GM23338 (cell line): ENCODE results near the gene ERVH48-1. TPM values are rescaled to one million over a fixed set of nuclear protein-coding genes. Genes with fewer than 3 reads are reported as not detected.

Source experiments
- ATAC-seq: fragments of 200-7000 bp; cut with Tn5 transposase; 3 replicates; pipeline ENCODE4 v1.9.1; 2020
- DNase-seq: peaks from one replicate; pipeline ENCODE4 v3.0.0-alpha.2; 2015; ENCODE audit warnings: low spot score
- H2AFZ ChIP-seq: fragments of 200-600 bp; sonication (generic); 2 replicates; pipeline ENCODE4 v1.8.0; 2016; ENCODE audit warnings: antibody characterized with exemption, mild to moderate bottlenecking, moderate library complexity
- H3F3A ChIP-seq: fragments of 200-600 bp; sonication (generic); replicated peaks from 2 replicates; pipeline ENCODE4 v1.8.0; 2017; ENCODE audit warnings: antibody characterized with exemption, mixed run types, low read depth
- H3K27ac ChIP-seq: fragments of 200-600 bp; sonication (generic); 2 replicates; pipeline ENCODE4 v1.6.1; 2016; ENCODE audit warnings: low read depth
- H3K27me3 ChIP-seq: fragments of 200-600 bp; sonication (generic); 2 replicates; pipeline ENCODE4 v1.8.0; 2016; ENCODE audit warnings: mild to moderate bottlenecking, mixed run types, moderate library complexity; ENCODE audit not compliant: insufficient read depth
- H3K36me3 ChIP-seq: fragments of 200-600 bp; sonication (generic); 2 replicates; pipeline ENCODE4 v1.8.0; 2016; ENCODE audit warnings: mild to moderate bottlenecking; ENCODE audit not compliant: insufficient read depth
- H3K4me1 ChIP-seq: fragments of 200-600 bp; sonication (generic); 2 replicates; pipeline ENCODE4 v1.8.0; 2016; ENCODE audit warnings: mild to moderate bottlenecking, moderate library complexity; ENCODE audit not compliant: insufficient read depth
- H3K4me2 ChIP-seq: fragments of 200-600 bp; sonication (generic); 2 replicates; pipeline ENCODE4 v1.7.1; 2017; ENCODE audit warnings: mixed run types
- H3K4me3 ChIP-seq: fragments of 200-600 bp; sonication (generic); 2 replicates; pipeline ENCODE4 v1.6.1; 2016; ENCODE audit warnings: mixed run types
- H3K79me2 ChIP-seq: fragments of 200-600 bp; sonication (generic); replicated peaks from 2 replicates; pipeline ENCODE4 v1.8.0; 2017; ENCODE audit warnings: mild to moderate bottlenecking; ENCODE audit not compliant: insufficient read depth
- H3K9me2 ChIP-seq: fragments of 200-600 bp; sonication (generic); 2 replicates; pipeline ENCODE4 v1.8.0; 2017; ENCODE audit not compliant: insufficient read depth
- H4K20me1 ChIP-seq: fragments of 200-600 bp; sonication (generic); replicated peaks from 2 replicates; pipeline ENCODE4 v1.8.0; 2017; ENCODE audit warnings: mild to moderate bottlenecking; ENCODE audit not compliant: insufficient read depth
- H3K27ac Mint-ChIP-seq: 2 replicates; pipeline ENCODE4 v1.8.0; 2020; ENCODE audit warnings: inconsistent platforms, mild to moderate bottlenecking, moderate library complexity, mixed read lengths
- H3K27me3 Mint-ChIP-seq: 3 replicates; pipeline ENCODE4 v1.8.0; 2022; ENCODE audit warnings: low read depth, mild to moderate bottlenecking, moderate library complexity, mixed read lengths, inconsistent platforms; ENCODE audit not compliant: insufficient read depth, poor library complexity
- H3K36me3 Mint-ChIP-seq: 3 replicates; pipeline ENCODE4 v1.8.0; 2021; ENCODE audit warnings: low read depth, mild to moderate bottlenecking, inconsistent platforms, moderate library complexity, mixed read lengths
- H3K4me1 Mint-ChIP-seq: 3 replicates; pipeline ENCODE4 v1.8.0; 2020; ENCODE audit warnings: mild to moderate bottlenecking, inconsistent platforms, mixed read lengths
- H3K4me3 Mint-ChIP-seq: 3 replicates; pipeline ENCODE4 v1.8.0; 2021; ENCODE audit warnings: moderate library complexity, mild to moderate bottlenecking, inconsistent platforms, mixed read lengths
- H3K9me3 Mint-ChIP-seq: 3 replicates; pipeline ENCODE4 v1.8.0; 2020; ENCODE audit warnings: moderate library complexity, mild to moderate bottlenecking, inconsistent platforms, mixed read lengths
- JUNB ChIP-seq: IDR thresholded peaks from one replicate; pipeline ENCODE4 v1.6.1; 2016; ENCODE audit warnings: antibody characterized with exemption; ENCODE audit not compliant: unreplicated experiment
- POLR2AphosphoS5 ChIP-seq: IDR thresholded peaks from 2 replicates; pipeline ENCODE4 v1.6.1; 2016; ENCODE audit warnings: antibody characterized with exemption, low read depth
- polyA plus RNA-seq: library from polyadenylated mRNA; unstranded; fragments of >200 nt; fragmentation: Nextera tagmentation; extraction: Ambion mirVana; gene quantifications from 2 replicates; pipeline ENCODE4 v1.2.1, GENCODE V29; 2016
- total RNA-seq: library from RNA; depleted of rRNA; stranded (reverse); fragments of >200 nt; shearing (Covaris generic); gene quantifications from 2 replicates; pipeline ENCODE4 v1.2.3, GENCODE V29; 2014
- TF ChIP-seq, protein P1 (sequence below), 2 experiments: fragments of 200-600 bp in 1 of 2; sonication (generic) in 1 of 2; conservative IDR thresholded peaks; 2 replicates each; pipeline versions ENCODE4 v1.5.1 to v1.6.1; 2016 to 2017; ENCODE audit warnings: antibody characterized with exemption in 2 of 2, low read depth in 2 of 2, mild to moderate bottlenecking in 2 of 2, moderate library complexity in 1 of 2
- TF ChIP-seq, protein P2 (sequence below): fragments of 250-450 bp; sonication (Bioruptor Pico); IDR thresholded peaks from 2 replicates; pipeline ENCODE4 v1.5.0; 2020; ENCODE audit warnings: mild to moderate bottlenecking, moderate library complexity

The ERVH48-1 gene
- total and polyA plus RNA-seq, 2 experiments from 2014 or later: 31.7 to 37.0 TPM

DNA sequence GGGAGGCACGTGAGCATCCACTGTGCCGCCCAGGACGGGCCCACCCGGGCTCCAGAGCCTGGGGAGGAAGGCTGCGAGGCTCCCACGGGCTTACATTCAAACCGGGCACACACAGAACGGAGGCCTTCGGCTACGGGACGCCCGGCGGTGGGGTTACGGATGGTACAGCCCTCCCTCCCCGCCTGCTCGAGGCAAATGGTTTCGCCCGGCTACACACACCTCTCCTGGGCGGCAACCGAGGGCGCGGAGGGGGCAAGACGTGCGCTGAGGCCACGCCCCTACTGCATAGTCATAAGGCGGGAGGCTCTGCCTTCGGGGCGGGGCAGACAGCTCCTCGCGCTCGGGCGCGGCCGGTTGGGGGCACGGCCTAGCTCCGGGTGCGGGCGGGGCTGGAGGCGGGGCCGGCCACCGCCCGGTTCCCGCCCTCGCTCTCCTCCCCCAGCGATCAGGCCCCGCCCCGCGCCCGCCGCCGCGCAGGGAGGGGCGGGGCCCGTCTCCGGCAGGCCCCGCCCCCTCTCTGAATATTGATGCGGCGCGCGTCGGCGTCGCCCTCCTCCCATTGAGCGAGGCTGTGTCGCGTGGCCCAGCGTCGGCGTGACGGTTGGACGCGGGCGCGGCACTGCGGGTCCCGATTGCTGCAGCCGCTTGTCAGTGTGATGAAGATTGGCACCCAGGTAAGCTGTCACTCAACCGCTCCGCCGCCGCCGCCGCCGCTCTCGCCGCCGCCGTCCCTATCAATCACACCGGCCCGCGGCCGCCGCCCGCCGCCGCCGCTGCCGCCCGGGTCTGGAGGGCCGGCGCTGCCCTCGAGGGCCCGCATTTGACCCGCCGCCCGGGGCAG, 48.8 kb upstream of the ERVH48-1 start, which contains the start of gene PKNOX1 (continued):
- TF ChIP-seq, protein P1, sequence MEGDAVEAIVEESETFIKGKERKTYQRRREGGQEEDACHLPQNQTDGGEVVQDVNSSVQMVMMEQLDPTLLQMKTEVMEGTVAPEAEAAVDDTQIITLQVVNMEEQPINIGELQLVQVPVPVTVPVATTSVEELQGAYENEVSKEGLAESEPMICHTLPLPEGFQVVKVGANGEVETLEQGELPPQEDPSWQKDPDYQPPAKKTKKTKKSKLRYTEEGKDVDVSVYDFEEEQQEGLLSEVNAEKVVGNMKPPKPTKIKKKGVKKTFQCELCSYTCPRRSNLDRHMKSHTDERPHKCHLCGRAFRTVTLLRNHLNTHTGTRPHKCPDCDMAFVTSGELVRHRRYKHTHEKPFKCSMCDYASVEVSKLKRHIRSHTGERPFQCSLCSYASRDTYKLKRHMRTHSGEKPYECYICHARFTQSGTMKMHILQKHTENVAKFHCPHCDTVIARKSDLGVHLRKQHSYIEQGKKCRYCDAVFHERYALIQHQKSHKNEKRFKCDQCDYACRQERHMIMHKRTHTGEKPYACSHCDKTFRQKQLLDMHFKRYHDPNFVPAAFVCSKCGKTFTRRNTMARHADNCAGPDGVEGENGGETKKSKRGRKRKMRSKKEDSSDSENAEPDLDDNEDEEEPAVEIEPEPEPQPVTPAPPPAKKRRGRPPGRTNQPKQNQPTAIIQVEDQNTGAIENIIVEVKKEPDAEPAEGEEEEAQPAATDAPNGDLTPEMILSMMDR (conservative IDR thresholded peaks at IDR 0.05; ENCODE audit: low read depth in 2 of 2): no peak
- TF ChIP-seq, protein P2, sequence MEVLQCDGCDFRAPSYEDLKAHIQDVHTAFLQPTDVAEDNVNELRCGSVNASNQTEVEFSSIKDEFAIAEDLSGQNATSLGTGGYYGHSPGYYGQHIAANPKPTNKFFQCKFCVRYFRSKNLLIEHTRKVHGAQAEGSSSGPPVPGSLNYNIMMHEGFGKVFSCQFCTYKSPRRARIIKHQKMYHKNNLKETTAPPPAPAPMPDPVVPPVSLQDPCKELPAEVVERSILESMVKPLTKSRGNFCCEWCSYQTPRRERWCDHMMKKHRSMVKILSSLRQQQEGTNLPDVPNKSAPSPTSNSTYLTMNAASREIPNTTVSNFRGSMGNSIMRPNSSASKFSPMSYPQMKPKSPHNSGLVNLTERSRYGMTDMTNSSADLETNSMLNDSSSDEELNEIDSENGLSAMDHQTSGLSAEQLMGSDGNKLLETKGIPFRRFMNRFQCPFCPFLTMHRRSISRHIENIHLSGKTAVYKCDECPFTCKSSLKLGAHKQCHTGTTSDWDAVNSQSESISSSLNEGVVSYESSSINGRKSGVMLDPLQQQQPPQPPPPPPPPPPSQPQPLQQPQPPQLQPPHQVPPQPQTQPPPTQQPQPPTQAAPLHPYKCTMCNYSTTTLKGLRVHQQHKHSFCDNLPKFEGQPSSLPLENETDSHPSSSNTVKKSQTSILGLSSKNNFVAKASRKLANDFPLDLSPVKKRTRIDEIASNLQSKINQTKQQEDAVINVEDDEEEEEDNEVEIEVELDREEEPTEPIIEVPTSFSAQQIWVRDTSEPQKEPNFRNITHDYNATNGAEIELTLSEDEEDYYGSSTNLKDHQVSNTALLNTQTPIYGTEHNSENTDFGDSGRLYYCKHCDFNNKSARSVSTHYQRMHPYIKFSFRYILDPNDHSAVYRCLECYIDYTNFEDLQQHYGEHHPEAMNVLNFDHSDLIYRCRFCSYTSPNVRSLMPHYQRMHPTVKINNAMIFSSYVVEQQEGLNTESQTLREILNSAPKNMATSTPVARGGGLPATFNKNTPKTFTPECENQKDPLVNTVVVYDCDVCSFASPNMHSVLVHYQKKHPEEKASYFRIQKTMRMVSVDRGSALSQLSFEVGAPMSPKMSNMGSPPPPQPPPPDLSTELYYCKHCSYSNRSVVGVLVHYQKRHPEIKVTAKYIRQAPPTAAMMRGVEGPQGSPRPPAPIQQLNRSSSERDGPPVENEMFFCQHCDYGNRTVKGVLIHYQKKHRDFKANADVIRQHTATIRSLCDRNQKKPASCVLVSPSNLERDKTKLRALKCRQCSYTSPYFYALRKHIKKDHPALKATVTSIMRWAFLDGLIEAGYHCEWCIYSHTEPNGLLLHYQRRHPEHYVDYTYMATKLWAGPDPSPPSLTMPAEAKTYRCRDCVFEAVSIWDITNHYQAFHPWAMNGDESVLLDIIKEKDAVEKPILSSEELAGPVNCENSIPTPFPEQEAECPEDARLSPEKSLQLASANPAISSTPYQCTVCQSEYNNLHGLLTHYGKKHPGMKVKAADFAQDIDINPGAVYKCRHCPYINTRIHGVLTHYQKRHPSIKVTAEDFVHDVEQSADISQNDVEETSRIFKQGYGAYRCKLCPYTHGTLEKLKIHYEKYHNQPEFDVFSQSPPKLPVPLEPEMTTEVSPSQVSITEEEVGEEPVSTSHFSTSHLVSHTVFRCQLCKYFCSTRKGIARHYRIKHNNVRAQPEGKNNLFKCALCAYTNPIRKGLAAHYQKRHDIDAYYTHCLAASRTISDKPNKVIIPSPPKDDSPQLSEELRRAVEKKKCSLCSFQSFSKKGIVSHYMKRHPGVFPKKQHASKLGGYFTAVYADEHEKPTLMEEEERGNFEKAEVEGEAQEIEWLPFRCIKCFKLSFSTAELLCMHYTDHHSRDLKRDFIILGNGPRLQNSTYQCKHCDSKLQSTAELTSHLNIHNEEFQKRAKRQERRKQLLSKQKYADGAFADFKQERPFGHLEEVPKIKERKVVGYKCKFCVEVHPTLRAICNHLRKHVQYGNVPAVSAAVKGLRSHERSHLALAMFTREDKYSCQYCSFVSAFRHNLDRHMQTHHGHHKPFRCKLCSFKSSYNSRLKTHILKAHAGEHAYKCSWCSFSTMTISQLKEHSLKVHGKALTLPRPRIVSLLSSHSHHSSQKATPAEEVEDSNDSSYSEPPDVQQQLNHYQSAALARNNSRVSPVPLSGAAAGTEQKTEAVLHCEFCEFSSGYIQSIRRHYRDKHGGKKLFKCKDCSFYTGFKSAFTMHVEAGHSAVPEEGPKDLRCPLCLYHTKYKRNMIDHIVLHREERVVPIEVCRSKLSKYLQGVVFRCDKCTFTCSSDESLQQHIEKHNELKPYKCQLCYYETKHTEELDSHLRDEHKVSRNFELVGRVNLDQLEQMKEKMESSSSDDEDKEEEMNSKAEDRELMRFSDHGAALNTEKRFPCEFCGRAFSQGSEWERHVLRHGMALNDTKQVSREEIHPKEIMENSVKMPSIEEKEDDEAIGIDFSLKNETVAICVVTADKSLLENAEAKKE: no peak

DNA sequence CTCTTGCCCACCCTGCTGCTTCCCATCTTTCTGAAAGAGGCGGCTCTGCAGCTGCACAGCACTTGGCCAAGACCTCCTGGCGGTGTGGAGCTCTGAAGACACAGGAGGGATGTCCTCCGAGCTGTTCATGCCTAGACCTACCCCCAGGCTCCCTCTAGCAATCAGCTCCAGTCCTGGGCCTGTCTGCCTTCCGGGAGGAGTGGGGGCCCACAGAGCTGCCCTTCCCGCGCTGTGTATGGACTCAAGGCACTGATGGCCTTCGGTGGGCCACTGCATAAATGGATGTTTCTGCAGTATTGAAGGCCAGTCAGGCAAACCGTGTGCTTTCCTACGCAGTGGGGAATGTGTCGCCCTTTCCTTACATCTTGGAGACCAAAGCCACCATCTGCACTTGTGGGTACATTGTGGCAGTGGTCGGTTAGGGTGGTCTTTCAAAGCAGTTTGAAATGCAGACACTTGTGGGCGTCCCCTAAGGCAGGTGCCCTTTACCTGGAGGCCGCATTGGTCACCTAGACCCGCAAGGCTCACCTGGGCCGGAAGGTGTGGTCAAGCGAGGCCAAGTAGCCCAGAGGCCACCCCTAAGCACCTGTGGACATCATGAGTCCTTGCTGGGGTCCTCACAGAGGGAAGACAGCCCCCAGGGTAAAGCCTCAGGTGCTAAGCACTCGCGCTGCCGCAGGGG, 48.0 kb upstream of the ERVH48-1 start:
- Histone ChIP-seq H3K27ac (peak overlapping the region; percentile 78), H3K4me2 (peak overlapping the region; percentile 76), H3K4me1 (peaks cover 38% of the 10 kb centered on the region), H4K20me1 (no peaks in the 10 kb centered on the region), H2AFZ (0 out of 2 replicates have a peak overlapping the region, but pooled peaks have one; percentile 72), H3K36me3 (peaks cover 13% of the 10 kb centered on the region), H3K79me2 (peaks cover 34% of the 10 kb centered on the region), H3K27me3 (no peaks in the 10 kb centered on the region), H3F3A (peaks cover 6% of the 10 kb centered on the region; the same call in 1 of the 2 replicates), H3K4me3 (peak overlapping the region; percentile 51), H3K9me2 (peaks cover 3% of the 10 kb centered on the region; the same call in 1 of the 2 replicates)
- ATAC-seq (peak; percentile 43), DNase-seq (no peak)
- H3K27me3 Mint-ChIP-seq: peaks cover 24% of the 10 kb centered on the region
- H3K36me3 Mint-ChIP-seq: peaks cover 26% of the 10 kb centered on the region
- no peak overlapping the region; the same call in 1 of the 2 replicates for H3K27ac Mint-ChIP-seq
- H3K4me1 Mint-ChIP-seq: peaks cover 47% of the 10 kb centered on the region
- H3K4me3 Mint-ChIP-seq: peak overlapping the region; percentile 37
- TF ChIP-seq JUNB (no peak), POLR2AphosphoS5 (peak; percentile 43)
- H3K9me3 Mint-ChIP-seq: peaks cover 19% of the 10 kb centered on the region
